PFSK-1 (cell line): Measurements from ENCODE around the gene RNF135.

ENCODE experiments used
- FOXP2 ChIP-seq: optimal IDR thresholded peaks from 2 replicates; pipeline ENCODE3; 2011; ENCODE audit warnings: borderline replicate concordance, control low read depth, inconsistent platforms; ENCODE audit not compliant: insufficient read depth; ENCODE audit errors: extremely low read length, extremely low read depth
- POLR2AphosphoS5 ChIP-seq: IDR thresholded peaks from 2 replicates; pipeline ENCODE4 v1.6.1; 2012; ENCODE audit warnings: low read depth, mild to moderate bottlenecking, control low read depth, low read length, moderate library complexity
- SIN3A ChIP-seq: IDR thresholded peaks from 2 replicates; pipeline ENCODE4 v1.6.1; 2012; ENCODE audit warnings: mild to moderate bottlenecking, low read length, moderate library complexity, borderline replicate concordance; ENCODE audit not compliant: insufficient read depth
- TAF1 ChIP-seq: IDR thresholded peaks from 2 replicates; pipeline ENCODE4 v1.6.1; 2012; ENCODE audit warnings: low read length, control low read depth, borderline replicate concordance; ENCODE audit not compliant: insufficient read depth
- TF ChIP-seq, protein P1 (sequence below), 2 experiments: IDR thresholded peaks; 2 replicates each; pipeline versions ENCODE4 v1.6.1 to v1.8.0; 2011 to 2012; ENCODE audit warnings: low read depth in 2 of 2, low read length in 2 of 2, control low read depth in 1 of 2, inconsistent platforms in 1 of 2, mild to moderate bottlenecking in 1 of 2, moderate library complexity in 1 of 2; ENCODE audit not compliant: insufficient read depth in 1 of 2

The RNF135 gene

GRCh38 chr17:30964876-30965275 is 6.0 kb upstream of the RNF135 start:
- TF ChIP-seq SIN3A (no peak), FOXP2 (no peak), POLR2AphosphoS5 (no peak)

DNA sequence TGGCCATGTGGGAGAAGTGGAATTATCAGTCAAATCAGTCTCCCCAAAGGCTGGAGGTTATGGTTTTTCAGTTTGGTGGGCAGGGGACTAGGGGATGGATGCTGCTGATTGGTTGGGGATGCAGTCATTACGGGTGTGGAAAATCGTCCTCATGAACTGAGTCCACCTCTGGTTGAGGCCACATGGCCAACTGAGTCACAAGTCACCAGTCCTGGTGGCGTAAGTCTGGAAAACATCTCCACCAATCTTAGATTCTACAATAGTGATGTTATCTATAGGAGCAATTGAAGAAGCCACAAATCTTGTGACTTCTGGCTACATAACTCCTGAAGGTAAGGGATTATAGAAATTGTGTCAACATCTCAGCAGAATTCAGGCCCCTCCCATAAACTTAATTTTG is 5.2 kb upstream of the RNF135 start:
- TF ChIP-seq, protein P1, sequence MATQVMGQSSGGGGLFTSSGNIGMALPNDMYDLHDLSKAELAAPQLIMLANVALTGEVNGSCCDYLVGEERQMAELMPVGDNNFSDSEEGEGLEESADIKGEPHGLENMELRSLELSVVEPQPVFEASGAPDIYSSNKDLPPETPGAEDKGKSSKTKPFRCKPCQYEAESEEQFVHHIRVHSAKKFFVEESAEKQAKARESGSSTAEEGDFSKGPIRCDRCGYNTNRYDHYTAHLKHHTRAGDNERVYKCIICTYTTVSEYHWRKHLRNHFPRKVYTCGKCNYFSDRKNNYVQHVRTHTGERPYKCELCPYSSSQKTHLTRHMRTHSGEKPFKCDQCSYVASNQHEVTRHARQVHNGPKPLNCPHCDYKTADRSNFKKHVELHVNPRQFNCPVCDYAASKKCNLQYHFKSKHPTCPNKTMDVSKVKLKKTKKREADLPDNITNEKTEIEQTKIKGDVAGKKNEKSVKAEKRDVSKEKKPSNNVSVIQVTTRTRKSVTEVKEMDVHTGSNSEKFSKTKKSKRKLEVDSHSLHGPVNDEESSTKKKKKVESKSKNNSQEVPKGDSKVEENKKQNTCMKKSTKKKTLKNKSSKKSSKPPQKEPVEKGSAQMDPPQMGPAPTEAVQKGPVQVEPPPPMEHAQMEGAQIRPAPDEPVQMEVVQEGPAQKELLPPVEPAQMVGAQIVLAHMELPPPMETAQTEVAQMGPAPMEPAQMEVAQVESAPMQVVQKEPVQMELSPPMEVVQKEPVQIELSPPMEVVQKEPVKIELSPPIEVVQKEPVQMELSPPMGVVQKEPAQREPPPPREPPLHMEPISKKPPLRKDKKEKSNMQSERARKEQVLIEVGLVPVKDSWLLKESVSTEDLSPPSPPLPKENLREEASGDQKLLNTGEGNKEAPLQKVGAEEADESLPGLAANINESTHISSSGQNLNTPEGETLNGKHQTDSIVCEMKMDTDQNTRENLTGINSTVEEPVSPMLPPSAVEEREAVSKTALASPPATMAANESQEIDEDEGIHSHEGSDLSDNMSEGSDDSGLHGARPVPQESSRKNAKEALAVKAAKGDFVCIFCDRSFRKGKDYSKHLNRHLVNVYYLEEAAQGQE (IDR thresholded peaks at IDR 0.05; ENCODE audit: insufficient read depth in 1 of 2, low read depth in 2 of 2, low read length in 2 of 2) = no peak
- no peak for TF ChIP-seq TAF1
- TF ChIP-seq POLR2AphosphoS5 = no peak
- no peak for TF ChIP-seq SIN3A
- no peak for TF ChIP-seq FOXP2

- TF ChIP-seq SIN3A = no peak
Measured at GRCh38 chr17:30969989-30970830, 629 bp upstream of the RNF135 start.

GRCh38 chr17:30975042-30975820 is 4.4 kb downstream of the RNF135 start:
- TF ChIP-seq FOXP2 = no peak
- no peak for TF ChIP-seq POLR2AphosphoS5
- TF ChIP-seq, protein P1 (IDR thresholded peaks at IDR 0.05; ENCODE audit: insufficient read depth in 1 of 2, low read depth in 2 of 2, low read length in 2 of 2) = no peak
- no peak for TF ChIP-seq SIN3A
- TF ChIP-seq TAF1 = no peak

- TF ChIP-seq FOXP2 = no peak
- no peak for TF ChIP-seq POLR2AphosphoS5
- TF ChIP-seq, protein P1 (IDR thresholded peaks at IDR 0.05; ENCODE audit: insufficient read depth in 1 of 2, low read depth in 2 of 2, low read length in 2 of 2) = no peak
- TF ChIP-seq TAF1 = no peak
- no peak for TF ChIP-seq SIN3A
Measured at GRCh38 chr17:30981531-30982519, 11.0 kb downstream of the RNF135 start.
